HG02798 (cell line): ENCODE results near the gene CDC25C.
"Not testable (repeated sequence)": the region's sequence is repeated elsewhere in the genome, so short reads cannot be mapped to it uniquely, and the experiment has no call there.

Source experiments
- ATAC-seq: cut with Tn5 transposase; IDR thresholded peaks from one replicate; pipeline ENCODE4 v1.9.1; 2021; ENCODE audit warnings: mild to moderate bottlenecking; ENCODE audit not compliant: unreplicated experiment, poor library complexity

The CDC25C gene

GRCh38 chr5:138349852-138350562, 18.4 kb upstream of the CDC25C start:
- ATAC-seq = no peak

GRCh38 chr5:138346889-138347288, 15.3 kb upstream of the CDC25C start:
- no peak for ATAC-seq

DNA sequence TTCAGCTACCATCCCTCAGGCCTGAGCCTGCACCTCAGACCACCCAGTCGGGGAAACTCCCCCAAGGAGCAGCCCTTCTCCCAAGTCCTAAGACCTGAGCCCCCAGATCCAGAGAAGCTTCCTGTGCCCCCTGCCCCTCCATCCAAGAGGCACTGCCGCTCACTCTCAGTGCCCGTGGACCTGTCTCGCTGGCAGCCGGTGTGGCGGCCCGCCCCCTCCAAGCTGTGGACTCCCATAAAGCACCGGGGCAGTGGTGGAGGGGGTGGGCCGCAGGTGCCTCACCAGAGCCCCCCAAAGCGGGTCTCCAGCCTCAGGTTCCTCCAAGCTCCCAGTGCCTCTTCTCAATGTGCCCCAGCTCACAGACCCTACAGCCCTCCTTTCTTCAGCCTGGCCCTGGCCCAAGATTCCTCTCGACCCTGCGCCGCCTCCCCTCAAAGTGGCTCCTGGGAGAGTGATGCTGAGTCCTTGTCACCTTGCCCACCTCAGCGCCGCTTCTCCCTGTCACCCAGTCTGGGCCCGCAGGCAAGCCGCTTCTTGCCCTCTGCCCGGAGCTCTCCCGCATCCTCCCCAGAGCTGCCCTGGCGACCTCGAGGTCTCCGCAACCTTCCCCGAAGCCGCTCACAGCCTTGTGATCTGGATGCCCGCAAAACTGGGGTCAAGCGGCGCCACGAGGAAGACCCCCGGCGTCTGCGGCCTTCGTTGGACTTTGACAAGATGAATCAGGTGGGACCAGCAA, 13.5 kb upstream of the CDC25C start:
- no peak for ATAC-seq

- no peak for ATAC-seq
Measured at GRCh38 chr5:138340008-138340407, 8.4 kb upstream of the CDC25C start.

- ATAC-seq = no peak
Measured at GRCh38 chr5:138339464-138339863, 7.9 kb upstream of the CDC25C start.

- no peak for ATAC-seq
Measured at GRCh38 chr5:138339091-138339456, 7.5 kb upstream of the CDC25C start.

- peak; percentile 2 for ATAC-seq
Measured at GRCh38 chr5:138338411-138339090, 6.9 kb upstream of the CDC25C start.

- peak; percentile 87 for ATAC-seq
Measured at GRCh38 chr5:138337685-138338410, 6.2 kb upstream of the CDC25C start, which contains the start of gene FAM53C. FAM53C (plus strand) TSS chr5:138338266; CDS start chr5:138341336, 3,070 bp downstream.

DNA sequence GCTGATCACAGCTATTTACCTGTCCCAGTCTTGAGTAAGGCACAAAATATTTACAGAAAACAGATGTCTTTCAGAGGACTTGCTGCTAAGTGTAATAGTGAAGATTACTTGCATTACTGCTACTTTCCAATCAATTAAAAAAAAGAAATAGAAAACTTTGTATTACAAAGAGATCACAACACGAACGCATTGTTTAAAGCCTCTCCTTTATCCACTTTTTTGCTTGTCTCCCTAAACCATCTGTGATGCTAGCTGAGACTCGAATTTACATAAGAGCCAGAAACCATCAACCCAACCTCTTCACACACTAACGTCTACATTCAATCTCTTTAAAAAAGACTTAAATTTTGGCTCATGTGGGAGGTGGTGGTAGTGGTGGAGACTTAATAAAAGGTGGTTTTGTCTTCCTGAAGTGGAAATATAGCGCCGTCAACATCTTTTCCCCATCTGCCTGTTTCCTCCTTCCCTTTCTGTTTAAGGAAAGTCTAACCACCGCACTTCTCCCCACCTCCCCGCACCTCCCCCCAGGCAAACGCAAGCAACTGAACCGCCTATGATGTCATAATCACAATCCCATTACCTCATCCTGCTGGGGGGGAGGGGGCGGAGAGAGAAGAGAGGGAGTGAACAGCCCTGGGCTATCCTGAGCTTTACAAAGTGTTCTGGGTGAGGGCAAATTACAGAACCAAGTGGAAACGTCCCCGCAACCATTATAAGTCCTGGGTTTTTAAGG, 5.5 kb upstream of the CDC25C start:
- peak; percentile 17 for ATAC-seq

DNA sequence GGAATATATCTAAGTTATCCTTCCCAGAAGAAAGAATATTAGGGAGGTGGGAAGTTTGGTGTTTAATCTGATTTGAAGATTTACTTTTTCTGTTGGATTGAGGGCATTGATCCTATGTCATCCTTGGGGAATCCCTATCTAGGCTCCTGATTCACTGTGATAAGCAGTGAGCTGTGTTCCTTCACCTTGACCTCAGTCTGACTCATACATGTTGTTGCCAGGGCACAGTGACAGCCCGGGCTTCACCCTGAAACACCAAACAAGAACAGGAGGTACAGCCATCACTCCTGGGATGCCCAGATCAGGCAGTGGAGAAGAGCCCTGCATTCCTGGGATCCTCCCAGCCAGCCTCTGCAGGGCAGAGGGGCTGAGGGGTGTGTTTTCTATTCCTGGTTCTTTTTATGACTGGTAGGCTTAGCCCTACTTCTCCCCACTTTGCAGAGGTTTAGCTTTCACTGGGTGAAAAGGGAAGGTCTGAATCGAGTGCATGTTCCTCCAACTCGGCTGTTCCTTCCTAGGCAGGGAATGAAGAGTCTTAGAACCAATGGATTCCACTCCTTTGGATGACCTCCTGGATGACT, 3.4 kb upstream of the CDC25C start:
- ATAC-seq = no peak

DNA sequence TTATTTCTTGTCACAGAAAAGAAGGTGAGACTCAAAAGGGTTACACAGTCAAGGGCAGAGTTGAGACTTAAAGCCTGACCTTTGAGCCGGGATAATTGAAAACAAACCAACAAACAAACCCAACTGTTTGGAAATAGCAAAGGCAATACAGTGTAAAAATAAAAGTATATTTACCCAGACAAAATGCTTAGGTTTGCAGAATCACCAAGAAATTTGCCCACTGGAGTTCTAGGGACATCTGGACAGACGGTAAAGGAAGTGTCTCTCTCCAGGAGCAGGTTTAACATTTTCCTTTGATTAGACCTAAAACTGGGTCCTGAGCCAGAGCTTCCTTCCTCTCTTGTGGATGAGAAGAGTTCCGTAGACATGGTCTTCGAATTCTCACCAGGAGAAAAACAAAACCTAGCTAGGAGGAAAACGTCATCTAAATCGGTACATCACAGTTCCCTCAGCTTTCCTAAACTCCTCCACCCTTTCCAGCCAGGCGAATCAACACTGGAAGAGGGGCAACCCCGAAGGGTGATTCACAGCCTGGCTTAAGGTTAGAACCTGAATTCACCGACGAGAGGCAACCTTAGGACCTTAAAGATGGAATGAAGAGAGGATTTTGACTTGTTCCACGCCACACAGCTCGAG, 673 bp downstream of the CDC25C start:
- ATAC-seq = no peak

GRCh38 chr5:138318211-138318610, 13.4 kb downstream of the CDC25C start:
- not testable (repeated sequence) for ATAC-seq

DNA sequence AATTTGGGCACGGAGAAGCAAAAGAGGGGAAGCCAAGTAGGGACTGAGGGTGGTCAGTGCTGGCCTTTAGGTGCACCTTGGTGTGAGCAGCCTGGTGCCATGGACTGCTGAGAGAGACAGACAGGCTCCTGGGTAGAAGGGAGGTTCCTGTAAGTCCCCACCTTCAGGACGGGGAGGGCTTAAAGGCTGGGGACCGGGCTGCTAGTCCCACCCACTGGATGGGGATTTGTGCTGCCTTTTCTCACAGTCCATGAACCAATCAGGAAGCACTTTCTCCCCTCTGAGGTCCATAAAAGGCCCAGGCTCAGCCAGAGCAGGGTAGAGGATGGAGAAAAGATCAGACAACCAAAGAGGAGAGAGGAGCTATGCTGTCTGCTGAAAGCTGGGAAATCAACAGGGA, 15.2 kb downstream of the CDC25C start:
- ATAC-seq = no peak

- no peak for ATAC-seq
Measured at GRCh38 chr5:138315751-138316278, 15.8 kb downstream of the CDC25C start.

- no peak for ATAC-seq
Measured at GRCh38 chr5:138305797-138306196, 25.8 kb downstream of the CDC25C start.

DNA sequence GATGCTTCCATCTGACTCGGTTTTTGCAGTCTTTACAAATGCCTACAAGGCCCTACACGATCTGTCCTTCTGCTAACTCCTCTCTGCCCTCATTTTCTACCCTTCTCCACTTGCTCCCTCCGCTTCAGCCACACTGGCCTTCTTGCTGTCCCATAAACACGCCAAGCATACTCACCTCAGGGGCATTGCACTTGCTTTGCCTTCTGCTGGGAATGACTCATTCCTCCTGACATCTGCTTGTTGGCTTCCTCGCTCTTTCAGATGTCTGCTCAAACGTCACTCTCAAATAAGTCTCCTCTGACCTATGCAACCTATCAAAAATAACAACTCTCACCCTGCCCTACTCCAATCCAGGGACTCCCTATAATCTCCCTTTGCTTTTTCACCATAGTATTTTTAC, 28.2 kb downstream of the CDC25C start:
- no peak for ATAC-seq

- no peak for ATAC-seq
Measured at GRCh38 chr5:138289296-138289695, 42.3 kb downstream of the CDC25C start.

DNA sequence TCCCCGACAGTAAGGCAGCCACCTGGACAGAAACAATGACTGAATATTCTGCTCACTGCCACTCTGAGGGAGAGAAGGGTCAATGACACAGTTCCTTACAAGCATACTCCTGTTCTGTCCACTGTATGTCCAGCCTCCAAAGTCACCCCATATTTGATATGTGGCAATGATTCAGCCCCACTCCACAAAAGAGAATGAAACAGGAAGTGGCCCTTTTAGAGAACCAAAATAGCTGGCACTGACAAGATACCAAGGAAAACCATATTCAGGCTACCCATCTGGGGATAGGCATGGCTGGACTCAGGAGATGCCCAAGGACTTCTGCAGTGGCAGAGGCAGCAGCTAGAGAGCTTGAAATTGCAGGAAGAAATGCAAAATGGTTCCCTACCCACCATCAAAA, 44.4 kb downstream of the CDC25C start:
- no peak for ATAC-seq
